H1 (cell line): ENCODE measurements around the gene RASGEF1B. TPM values are rescaled to one million over a fixed set of nuclear protein-coding genes. Genes with fewer than 3 reads are reported as not detected.

Experiments used
- CBX8 ChIP-seq: fragments of 300-800, 300-1000 bp; sonication (generic); IDR thresholded peaks from 2 replicates; pipeline ENCODE4 v1.7.1; 2016; ENCODE audit warnings: low read depth, low read length, borderline replicate concordance
- CHD7 ChIP-seq: fragments of 300-600 bp; sonication (generic); IDR thresholded peaks from 2 replicates; pipeline ENCODE4 v1.7.1; 2012; ENCODE audit warnings: low read length, moderate library complexity, mild to moderate bottlenecking, inconsistent platforms; ENCODE audit not compliant: insufficient replicate concordance
- KDM1A ChIP-seq: fragments of 200-600, 300-600 bp; sonication (generic); IDR thresholded peaks from 2 replicates; pipeline ENCODE4 v1.7.1; 2016; ENCODE audit warnings: mild to moderate bottlenecking, low read length, borderline replicate concordance
- MAFK ChIP-seq: IDR thresholded peaks from 2 replicates; pipeline ENCODE4 v1.6.1; 2012; ENCODE audit warnings: low read depth, mild to moderate bottlenecking, improper control_type of control experiment, low read length
- PHF8 ChIP-seq: fragments of 200-600 bp; sonication (generic); conservative IDR thresholded peaks from 2 replicates; pipeline ENCODE4 v1.7.1; 2012; ENCODE audit warnings: low read depth, mild to moderate bottlenecking, inconsistent platforms, low read length, moderate library complexity
- RXRA ChIP-seq: IDR thresholded peaks from 2 replicates; pipeline ENCODE4 v1.6.1; 2011; ENCODE audit warnings: low read depth, mild to moderate bottlenecking, low read length, moderate library complexity; ENCODE audit not compliant: insufficient read depth
- SIN3A ChIP-seq, 2 experiments: IDR thresholded peaks in 1 of 2; conservative IDR thresholded peaks in 1 of 2; 2 replicates each; pipeline ENCODE4 v1.6.1; 2011 to 2012; ENCODE audit warnings: low read length in 2 of 2, improper control_type of control experiment in 1 of 2, low read depth in 1 of 2, mild to moderate bottlenecking in 1 of 2
- SP2 ChIP-seq: IDR thresholded peaks from 2 replicates; pipeline ENCODE4 v1.6.1; 2012; ENCODE audit warnings: mild to moderate bottlenecking, low read length, inconsistent platforms
- SP4 ChIP-seq: IDR thresholded peaks from 2 replicates; pipeline ENCODE4 v1.6.1; 2012; ENCODE audit warnings: low read length, inconsistent platforms
- TAF1 ChIP-seq: IDR thresholded peaks from 2 replicates; pipeline ENCODE4 v1.6.1; 2011; ENCODE audit warnings: mild to moderate bottlenecking, low read depth, low read length
- polyA plus RNA-seq, 7 experiments: library from polyadenylated mRNA; depleted of rRNA in 3 of 7; stranded (reverse) in 5 of 7; unstranded in 2 of 7; fragments of >200 nt in 5 of 7; fragments of 200-250 nt in 2 of 7; gene quantifications; 1 replicate in 5 of 7; 2 replicates in 1 of 7; 4 replicates in 1 of 7; pipeline versions ENCODE4 v1.2.1 to v1.2.3, GENCODE V29; 2011 to 2013; ENCODE audit warnings: missing spikeins in 2 of 7, mixed read lengths in 2 of 7
- total RNA-seq: library from RNA; stranded (reverse); fragmentation: NEBNext Ultra II Directional; extraction: Animal tissue kit (Norgen Biotek cat#: 25700); gene quantifications from 2 replicates; pipeline ENCODE4 v1.2.1, GENCODE V29; 2021

The RASGEF1B gene
- total and polyA plus RNA-seq, 2 of the 8 experiments (the other 6 are each of a cell fraction or from before 2014, with no cell fraction given): 1.6 to 4.7 TPM

DNA sequence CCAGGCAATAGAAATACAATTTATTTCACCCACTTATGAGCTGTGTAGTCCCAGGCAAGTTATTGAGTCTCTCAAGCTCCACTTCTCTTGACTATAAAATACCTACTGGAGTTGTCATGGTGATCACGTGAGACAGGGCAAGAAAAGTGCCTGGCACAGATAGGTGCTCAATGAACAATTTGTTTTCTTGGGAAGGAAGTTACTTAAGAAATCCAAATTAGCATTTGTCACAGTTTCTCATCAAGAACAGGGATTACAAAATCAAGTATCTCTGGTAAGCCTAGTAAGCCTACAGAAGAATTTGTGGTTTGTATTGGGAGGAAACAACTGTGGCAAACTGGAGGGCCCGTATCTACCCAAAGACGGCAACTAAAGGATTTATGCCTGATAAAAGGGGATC is 37.5 kb upstream of the RASGEF1B start (continued):
- TF ChIP-seq PHF8: no peak
- no peak for TF ChIP-seq SP2
- TF ChIP-seq TAF1: no peak
- no peak for TF ChIP-seq CHD7
- no peak for TF ChIP-seq RXRA
- no peak for TF ChIP-seq SP4
- TF ChIP-seq MAFK: no peak
- TF ChIP-seq KDM1A: no peak
- no peak for TF ChIP-seq CBX8
- no peak for TF ChIP-seq SIN3A (conservative IDR thresholded peaks at IDR 0.05 in 1 of 2, IDR thresholded peaks at IDR 0.05 in 1 of 2; ENCODE audit: low read depth in 1 of 2, low read length in 2 of 2)
- TF ChIP-seq, all 59 proteins: peak for 0
